ENCODE results near the gene GFPT2.

Gene GFPT2

GRCh38 chr5:180297587-180298282, 55.4 kb downstream of the GFPT2 start:
- Histone ChIP-seq H3K4me2 (ENCODE audit: low read length) (no peak overlapping the region), H3K9ac (ENCODE audit: low read length) (no peak overlapping the region), H3K4me1 (ENCODE audit: control insufficient read depth, low read depth, low read length) (peaks cover 2% of the 10 kb centered on the region), H4K5ac (ENCODE audit: low read length) (no peak overlapping the region), H2BK15ac (replicated peaks; ENCODE audit: low read depth) (no peak overlapping the region), H3K23ac (ENCODE audit: low read length) (no peak overlapping the region), H3K79me1 (ENCODE audit: low read length) (peaks cover 4% of the 10 kb centered on the region), H3K18ac (ENCODE audit: low read length) (no peak overlapping the region), H2BK120ac (ENCODE audit: low read depth, low read length) (no peak overlapping the region), H4K8ac (ENCODE audit: low read depth, low read length) (no peak overlapping the region), H3K4me3 (ENCODE audit: low read length) (no peak overlapping the region), H3K56ac (ENCODE audit: low read length) (no peak overlapping the region), H3K36me3 (ENCODE audit: control insufficient read depth, insufficient read depth, low read length) (peaks cover 2% of the 10 kb centered on the region), H2AK5ac (ENCODE audit: low read length) (no peak overlapping the region), H3K79me2 (ENCODE audit: control insufficient read depth, insufficient read depth, low read length) (no peaks in the 10 kb centered on the region), H2BK5ac (ENCODE audit: low read length) (no peak overlapping the region), H3K27ac (ENCODE audit: low read depth, low read length) (no peak overlapping the region), H3K4ac (ENCODE audit: low read depth, low read length) (no peak overlapping the region), H3K27me3 (ENCODE audit: insufficient read depth, low read length, poor library complexity) (no peaks in the 10 kb centered on the region)
- DNase-seq, result no peak
- no CpG with 5 or more reads among the region's 2 CpGs for WGBS (ENCODE audit: extremely low coverage, insufficient coverage, low lambda C conversion rate)

- DNase-seq, result no peak
These were observed 56.4 kb downstream of the GFPT2 start for GRCh38 chr5:180296771-180297170.

GRCh38 chr5:180294913-180295555, 58.1 kb downstream of the GFPT2 start:
- Histone ChIP-seq H4K8ac (ENCODE audit: low read depth, low read length) (no peak overlapping the region), H2BK120ac (ENCODE audit: low read depth, low read length) (no peak overlapping the region), H3K56ac (ENCODE audit: low read length) (no peak overlapping the region), H3K4me3 (ENCODE audit: low read length) (no peak overlapping the region), H3K18ac (ENCODE audit: low read length) (no peak overlapping the region), H3K79me2 (ENCODE audit: control insufficient read depth, insufficient read depth, low read length) (peaks cover 12% of the 10 kb centered on the region), H3K27ac (ENCODE audit: low read depth, low read length) (no peak overlapping the region), H2BK15ac (replicated peaks; ENCODE audit: low read depth) (no peak overlapping the region), H2AK5ac (ENCODE audit: low read length) (no peak overlapping the region), H3K23ac (ENCODE audit: low read length) (no peak overlapping the region), H4K5ac (ENCODE audit: low read length) (no peak overlapping the region), H3K9ac (ENCODE audit: low read length) (no peak overlapping the region), H2BK5ac (ENCODE audit: low read length) (no peak overlapping the region), H3K4me1 (ENCODE audit: control insufficient read depth, low read depth, low read length) (peaks cover 6% of the 10 kb centered on the region), H3K79me1 (ENCODE audit: low read length) (peaks cover 9% of the 10 kb centered on the region), H3K4me2 (ENCODE audit: low read length) (no peak overlapping the region), H3K27me3 (ENCODE audit: insufficient read depth, low read length, poor library complexity) (no peaks in the 10 kb centered on the region), H3K36me3 (ENCODE audit: control insufficient read depth, insufficient read depth, low read length) (no peaks in the 10 kb centered on the region), H3K4ac (ENCODE audit: low read depth, low read length) (no peak overlapping the region)
- DNase-seq, result no peak
- no CpG with 5 or more reads among the region's 10 CpGs for WGBS (ENCODE audit: extremely low coverage, insufficient coverage, low lambda C conversion rate)

More at GRCh38 chr5:180296771-180297170, 56.4 kb downstream of the GFPT2 start:
- no peak overlapping the region for H4K5ac ChIP-seq (ENCODE audit: low read length)
- no peak overlapping the region for H3K23ac ChIP-seq (ENCODE audit: low read length)
- H3K79me1 ChIP-seq (ENCODE audit: low read length), result peaks cover 4% of the 10 kb centered on the region
- no peaks in the 10 kb centered on the region for H3K27me3 ChIP-seq (ENCODE audit: insufficient read depth, low read length, poor library complexity)
- no peak overlapping the region for H4K8ac ChIP-seq (ENCODE audit: low read depth, low read length)
- H3K36me3 ChIP-seq (ENCODE audit: control insufficient read depth, insufficient read depth, low read length), result peaks cover 2% of the 10 kb centered on the region
- H2BK5ac ChIP-seq (ENCODE audit: low read length), result no peak overlapping the region
- no peak overlapping the region for H2BK15ac ChIP-seq (replicated peaks; ENCODE audit: low read depth)
- H3K4me2 ChIP-seq (ENCODE audit: low read length), result no peak overlapping the region
- no peak overlapping the region for H2AK5ac ChIP-seq (ENCODE audit: low read length)
- H3K4ac ChIP-seq (ENCODE audit: low read depth, low read length), result no peak overlapping the region
- no peak overlapping the region for H2BK120ac ChIP-seq (ENCODE audit: low read depth, low read length)
- H3K4me3 ChIP-seq (ENCODE audit: low read length), result no peak overlapping the region
- no peak overlapping the region for H3K27ac ChIP-seq (ENCODE audit: low read depth, low read length)
- no peak overlapping the region for H3K18ac ChIP-seq (ENCODE audit: low read length)
- no peak overlapping the region for H3K56ac ChIP-seq (ENCODE audit: low read length)
- no CpG with 5 or more reads among the region's 7 CpGs for WGBS (ENCODE audit: extremely low coverage, insufficient coverage, low lambda C conversion rate)
- no peaks in the 10 kb centered on the region for H3K79me2 ChIP-seq (ENCODE audit: control insufficient read depth, insufficient read depth, low read length)
- H3K9ac ChIP-seq (ENCODE audit: low read length), result no peak overlapping the region
- H3K4me1 ChIP-seq (ENCODE audit: control insufficient read depth, low read depth, low read length), result peaks cover 2% of the 10 kb centered on the region

DNA sequence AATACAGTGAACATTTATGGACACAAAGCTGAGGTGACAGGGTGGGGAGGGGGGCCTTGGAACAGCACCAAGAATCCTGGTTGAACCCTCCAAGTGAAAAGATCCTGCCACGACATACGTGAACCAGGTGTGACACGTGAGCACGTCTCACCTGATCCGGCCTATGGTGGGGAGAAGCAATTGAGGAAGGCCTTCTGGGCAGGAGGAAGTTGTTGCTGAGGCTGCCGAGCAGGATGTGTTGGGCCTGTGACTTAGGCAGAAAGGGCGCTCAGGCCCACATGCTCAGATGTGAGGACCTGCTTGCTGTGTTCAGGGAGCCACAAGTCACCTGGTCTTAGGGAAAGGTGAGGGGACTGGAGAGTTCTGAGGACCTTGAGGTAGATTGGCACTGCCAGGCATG, 58.7 kb downstream of the GFPT2 start:
- no peak overlapping the region for H3K4ac ChIP-seq (ENCODE audit: low read depth, low read length)
- H2BK5ac ChIP-seq (ENCODE audit: low read length), result no peak overlapping the region
- H3K4me1 ChIP-seq (ENCODE audit: control insufficient read depth, low read depth, low read length), result peaks cover 8% of the 10 kb centered on the region
- no peak overlapping the region for H3K23ac ChIP-seq (ENCODE audit: low read length)
- H3K9ac ChIP-seq (ENCODE audit: low read length), result no peak overlapping the region
- H2AK5ac ChIP-seq (ENCODE audit: low read length), result no peak overlapping the region
- no peak overlapping the region for H4K8ac ChIP-seq (ENCODE audit: low read depth, low read length)
- no peaks in the 10 kb centered on the region for H3K27me3 ChIP-seq (ENCODE audit: insufficient read depth, low read length, poor library complexity)
- no peak overlapping the region for H2BK120ac ChIP-seq (ENCODE audit: low read depth, low read length)
- no peak overlapping the region for H3K18ac ChIP-seq (ENCODE audit: low read length)
- H3K4me3 ChIP-seq (ENCODE audit: low read length), result no peak overlapping the region
- peaks cover 17% of the 10 kb centered on the region for H3K79me2 ChIP-seq (ENCODE audit: control insufficient read depth, insufficient read depth, low read length)
- peaks cover 11% of the 10 kb centered on the region for H3K79me1 ChIP-seq (ENCODE audit: low read length)
- H3K36me3 ChIP-seq (ENCODE audit: control insufficient read depth, insufficient read depth, low read length), result no peaks in the 10 kb centered on the region
- no peak overlapping the region for H3K56ac ChIP-seq (ENCODE audit: low read length)
- H3K27ac ChIP-seq (ENCODE audit: low read depth, low read length), result no peak overlapping the region
- H3K4me2 ChIP-seq (ENCODE audit: low read length), result no peak overlapping the region
- no peak overlapping the region for H4K5ac ChIP-seq (ENCODE audit: low read length)
- H2BK15ac ChIP-seq (replicated peaks; ENCODE audit: low read depth), result no peak overlapping the region
- DNase-seq, result no peak
- no CpG with 5 or more reads among the region's 7 CpGs for WGBS (ENCODE audit: extremely low coverage, insufficient coverage, low lambda C conversion rate)

DNA sequence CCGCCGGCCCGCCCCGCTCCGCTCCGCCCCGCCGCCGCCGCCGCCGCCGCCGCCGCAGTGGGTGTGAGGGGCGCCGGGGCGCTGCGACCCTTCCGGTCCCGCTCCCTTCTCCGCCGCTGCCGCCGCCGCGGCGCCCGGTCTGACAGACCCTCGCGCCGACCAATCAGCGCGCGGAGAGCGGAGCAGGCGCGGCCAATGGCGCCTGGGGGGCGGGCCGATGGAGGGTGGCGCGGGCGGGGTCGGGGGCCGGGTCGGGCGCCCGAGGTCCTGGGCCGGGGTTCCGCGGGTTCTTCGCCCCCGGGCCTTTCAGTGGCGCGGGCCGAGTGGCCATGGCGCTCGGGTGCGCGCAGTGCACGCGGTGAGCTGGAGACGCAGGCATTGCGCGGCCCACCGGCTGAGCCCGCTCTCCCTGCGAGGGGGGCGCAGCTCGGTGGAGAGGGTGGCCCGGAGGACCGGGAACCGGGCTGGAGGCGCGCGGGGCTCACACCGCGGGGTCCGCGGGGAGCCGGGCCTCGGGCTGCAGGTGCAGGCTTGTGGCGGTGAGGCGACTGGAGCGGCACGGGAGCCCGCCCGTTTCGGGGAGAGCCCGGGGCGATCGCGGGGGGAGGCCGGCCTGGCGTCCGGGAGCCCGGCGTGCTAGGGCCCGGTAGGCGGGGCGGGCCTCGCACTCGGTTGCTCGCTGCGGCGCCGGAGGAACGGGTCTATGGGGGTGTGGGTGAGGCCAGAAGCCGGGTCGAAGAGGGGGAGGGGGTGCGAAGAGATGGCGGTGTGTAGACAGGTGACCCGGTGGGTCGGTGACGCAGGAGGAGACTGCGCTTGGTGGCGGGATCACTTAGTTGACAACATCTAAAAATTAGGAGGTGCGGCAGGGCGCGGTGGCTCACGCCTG, 60.9 kb downstream of the GFPT2 start, which contains the start of gene MAPK9:
TSS of gene MAPK9 (minus strand) at position 141 of the 889 bp plus-strand sequence. CDS start 11,522 bp downstream, outside the sequence.
- Histone ChIP-seq H3K79me2 (ENCODE audit: control insufficient read depth, insufficient read depth, low read length) (peaks cover 28% of the 10 kb centered on the region), H3K23ac (ENCODE audit: low read length) (no peak within 1 kb of the TSS), H4K5ac (ENCODE audit: low read length) (no peak within 1 kb of the TSS), H3K79me1 (ENCODE audit: low read length) (peaks cover 18% of the 10 kb centered on the region), H2BK120ac (ENCODE audit: low read depth, low read length) (no peak within 1 kb of the TSS), H4K8ac (ENCODE audit: low read depth, low read length) (peak within 1 kb of the TSS; percentile 91), H2BK5ac (ENCODE audit: low read length) (peak within 1 kb of the TSS; percentile 92), H3K4me3 (ENCODE audit: low read length) (peak within 1 kb of the TSS; percentile 91), H3K4me1 (ENCODE audit: control insufficient read depth, low read depth, low read length) (peaks cover 9% of the 10 kb centered on the region), H3K56ac (ENCODE audit: low read length) (peak within 1 kb of the TSS; percentile 97), H2AK5ac (ENCODE audit: low read length) (no peak within 1 kb of the TSS), H3K27ac (ENCODE audit: low read depth, low read length) (peak within 1 kb of the TSS; percentile 85), H3K4ac (ENCODE audit: low read depth, low read length) (peak within 1 kb of the TSS; percentile 93), H3K9ac (ENCODE audit: low read length) (peak within 1 kb of the TSS; percentile 95), H3K36me3 (ENCODE audit: control insufficient read depth, insufficient read depth, low read length) (no peaks in the 10 kb centered on the region), H3K4me2 (ENCODE audit: low read length) (peak within 1 kb of the TSS; percentile 78), H2BK15ac (replicated peaks; ENCODE audit: low read depth) (no peak within 1 kb of the TSS), H3K27me3 (ENCODE audit: insufficient read depth, low read length, poor library complexity) (no peaks in the 10 kb centered on the region), H3K18ac (ENCODE audit: low read length) (peak within 1 kb of the TSS; percentile 92)
- WGBS (ENCODE audit: extremely low coverage, insufficient coverage, low lambda C conversion rate), result no CpG with 5 or more reads among the region's 122 CpGs
- DNase-seq, result peak; percentile 86
